ENCODE data around the gene GANAB. TPM values are rescaled to one million over a fixed set of nuclear protein-coding genes. Genes with fewer than 3 reads are reported as not detected.

GANAB gene
- total and polyA plus RNA-seq, 8 donors: 88.1 to 210 (median 141) TPM

DNA sequence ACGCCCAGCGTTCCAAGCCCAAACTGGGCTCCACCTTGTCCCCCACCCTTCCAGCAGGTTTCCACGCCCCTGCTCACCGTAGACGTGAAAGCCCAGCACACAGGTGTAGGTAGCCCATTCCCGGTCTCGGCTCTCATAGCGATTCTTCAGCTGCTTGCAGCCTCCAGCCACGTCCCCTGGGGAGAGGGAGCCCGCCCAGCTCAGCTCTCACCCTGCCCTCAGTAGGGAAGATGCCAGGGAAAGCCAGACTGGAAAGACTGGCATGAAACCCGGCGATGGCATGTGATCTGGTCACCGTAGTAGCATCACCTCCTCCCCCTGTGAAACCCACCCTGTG, 43.4 kb downstream of the GANAB start:
- no peak for FAIRE-seq
- DNase-seq: no peak
- intact Hi-C loops (cut with DNase I): no loop called here
- Histone ChIP-seq H3K9me3 (no peaks in the 10 kb centered on the region), H3K4me3 (peak overlapping the region in 1 of 4 donors; percentile 96), H3K27ac (peak overlapping the region in 1 of 4 donors; percentile 93), H3K27me3 (no peaks in the 10 kb centered on the region), H3K36me3 (peaks cover 0 to 11% (median 4%) of the 10 kb centered on the region in 3 donors), H3K4me1 (peaks cover 0 to 14% (median 11%) of the 10 kb centered on the region in 3 donors)
- TF ChIP-seq, protein P1, sequence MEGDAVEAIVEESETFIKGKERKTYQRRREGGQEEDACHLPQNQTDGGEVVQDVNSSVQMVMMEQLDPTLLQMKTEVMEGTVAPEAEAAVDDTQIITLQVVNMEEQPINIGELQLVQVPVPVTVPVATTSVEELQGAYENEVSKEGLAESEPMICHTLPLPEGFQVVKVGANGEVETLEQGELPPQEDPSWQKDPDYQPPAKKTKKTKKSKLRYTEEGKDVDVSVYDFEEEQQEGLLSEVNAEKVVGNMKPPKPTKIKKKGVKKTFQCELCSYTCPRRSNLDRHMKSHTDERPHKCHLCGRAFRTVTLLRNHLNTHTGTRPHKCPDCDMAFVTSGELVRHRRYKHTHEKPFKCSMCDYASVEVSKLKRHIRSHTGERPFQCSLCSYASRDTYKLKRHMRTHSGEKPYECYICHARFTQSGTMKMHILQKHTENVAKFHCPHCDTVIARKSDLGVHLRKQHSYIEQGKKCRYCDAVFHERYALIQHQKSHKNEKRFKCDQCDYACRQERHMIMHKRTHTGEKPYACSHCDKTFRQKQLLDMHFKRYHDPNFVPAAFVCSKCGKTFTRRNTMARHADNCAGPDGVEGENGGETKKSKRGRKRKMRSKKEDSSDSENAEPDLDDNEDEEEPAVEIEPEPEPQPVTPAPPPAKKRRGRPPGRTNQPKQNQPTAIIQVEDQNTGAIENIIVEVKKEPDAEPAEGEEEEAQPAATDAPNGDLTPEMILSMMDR (IDR thresholded peaks at IDR 0.05): no peak
- ATAC-seq: no peak
- WGBS, 2 donors: 82 to 89% methylated on average over 13 of the region's 13 CpGs

DNA sequence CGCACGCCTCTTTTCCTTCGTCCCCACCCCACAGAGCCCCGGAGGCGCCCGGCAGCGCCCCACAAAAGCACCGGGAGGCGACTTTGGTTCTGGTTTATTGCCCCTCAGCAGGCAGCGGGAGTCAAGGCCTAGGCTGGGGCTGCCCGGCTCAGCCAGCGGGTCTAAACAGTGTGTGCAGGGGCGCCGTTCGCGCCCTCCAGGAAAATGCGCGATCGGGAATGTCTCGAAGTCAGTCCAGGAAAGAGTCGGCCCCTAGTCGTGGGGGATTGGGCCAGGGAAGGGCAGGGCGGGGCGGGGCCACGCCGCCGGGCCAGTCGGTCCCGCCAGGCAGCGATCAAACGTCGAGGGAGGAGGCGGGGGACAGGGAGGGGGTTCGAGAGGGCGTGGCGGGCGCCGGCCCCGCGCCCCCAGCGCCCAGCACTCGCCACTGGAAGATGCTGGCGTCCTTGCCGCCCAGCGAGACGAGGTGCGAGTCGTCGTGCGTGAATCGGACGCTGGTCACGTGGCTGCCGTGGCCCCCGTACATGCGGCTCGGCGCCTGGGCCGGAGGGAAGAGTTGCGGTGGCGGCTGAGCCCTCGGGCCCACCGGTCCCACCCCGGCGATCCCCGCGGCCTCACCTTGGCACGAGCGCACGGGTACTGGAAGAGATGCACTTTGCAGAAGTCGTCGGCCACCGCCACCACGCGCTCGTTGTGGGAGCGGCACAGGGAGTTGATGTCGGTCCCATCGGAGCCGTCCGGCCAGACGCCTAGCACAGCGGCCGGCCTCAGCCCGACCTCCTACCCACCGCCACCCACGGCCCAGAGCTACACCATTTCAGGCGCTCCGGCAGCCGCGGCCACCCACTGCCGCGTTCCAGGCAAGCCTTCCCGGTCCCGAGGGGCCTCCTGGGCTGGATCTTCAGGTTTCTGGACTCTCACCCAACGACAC, 44.0 kb downstream of the GANAB start:
- peak overlapping the region; percentile 74 to 94 (median 88) for H3K27ac ChIP-seq
- DNase-seq (peak; percentile 66 to 91 (median 76)), FAIRE-seq (no peak), ATAC-seq (peak; percentile 29 to 72 (median 64))
- no peaks in the 10 kb centered on the region for H3K9me3 ChIP-seq
- 9 to 10% methylated on average over 67 to 96 of the region's 96 CpGs for WGBS, 2 donors
- peaks cover 0 to 17% (median 10%) of the 10 kb centered on the region in 3 donors for H3K36me3 ChIP-seq
- peaks cover 0 to 14% (median 11%) of the 10 kb centered on the region in 3 donors for H3K4me1 ChIP-seq
- H3K27me3 ChIP-seq: no peaks in the 10 kb centered on the region
- intact Hi-C loops (cut with DNase I): no loop called here
- H3K4me3 ChIP-seq: peak overlapping the region; percentile 84 to 96 (median 90)
- TF ChIP-seq, protein P1 (IDR thresholded peaks at IDR 0.05): no peak

DNA sequence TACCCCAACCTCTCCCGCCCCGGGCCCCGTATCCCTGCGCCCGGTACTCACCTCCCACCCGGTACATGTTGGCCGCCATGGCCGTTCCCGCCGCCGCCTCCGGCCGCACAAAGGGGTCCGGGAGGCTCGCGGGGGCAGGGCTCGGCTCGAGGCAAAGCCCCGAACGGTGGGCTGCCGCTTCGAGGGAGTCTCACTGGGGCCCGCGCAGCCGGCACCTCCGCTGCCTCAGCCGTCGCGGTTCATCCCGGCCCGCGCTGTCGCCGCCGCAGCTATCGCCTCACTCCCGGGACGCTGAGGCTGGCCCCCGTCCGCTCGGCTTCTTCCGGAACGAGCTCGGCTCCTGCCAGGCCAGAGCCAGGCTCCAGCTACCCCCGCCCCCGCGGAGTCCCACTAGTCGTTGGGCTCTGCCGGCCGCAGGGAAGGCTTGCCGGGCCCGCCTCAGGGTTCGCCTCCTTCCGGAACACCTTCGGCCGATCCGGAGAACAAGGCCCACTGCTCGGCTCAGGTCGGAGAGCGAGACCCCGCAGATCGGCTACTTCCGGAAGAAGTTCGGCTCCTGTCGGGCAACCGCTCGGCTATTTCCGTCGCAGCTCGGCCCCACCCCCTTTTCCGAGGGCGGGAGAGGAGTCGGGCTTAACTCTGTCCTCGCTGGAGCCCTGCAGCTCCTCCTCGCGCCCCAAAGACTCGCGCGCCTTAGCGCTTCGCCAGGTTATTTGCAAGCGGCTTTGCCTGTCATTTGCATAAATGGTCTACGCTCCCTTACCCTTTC, 44.9 kb downstream of the GANAB start, which contains the start of gene MTA2:
TSS of gene MTA2 (minus strand) at position 494 of the 769 bp plus-strand sequence. CDS start at position 79, 415 bp downstream.
- FAIRE-seq: peak; percentile 34
- Histone ChIP-seq H3K4me3 (peak within 1 kb of the TSS; percentile 84 to 96 (median 90)), H3K27me3 (no peaks in the 10 kb centered on the region), H3K9me3 (no peaks in the 10 kb centered on the region), H3K4me1 (peaks cover 0 to 14% (median 11%) of the 10 kb centered on the region in 3 donors), H3K27ac (peak within 1 kb of the TSS; percentile 74 to 94 (median 88)), H3K36me3 (peaks cover 0 to 26% (median 13%) of the 10 kb centered on the region in 3 donors)
- TF ChIP-seq, protein P1 (IDR thresholded peaks at IDR 0.05): no peak
- ATAC-seq: peak; percentile 90 to 94 (median 90)
- DNase-seq: peak; percentile 97 to 100 (median 98)
- 0% methylated on average over 78 to 83 of the region's 83 CpGs for WGBS, 2 donors
- intact Hi-C loops (cut with DNase I): no loop called here

DNA sequence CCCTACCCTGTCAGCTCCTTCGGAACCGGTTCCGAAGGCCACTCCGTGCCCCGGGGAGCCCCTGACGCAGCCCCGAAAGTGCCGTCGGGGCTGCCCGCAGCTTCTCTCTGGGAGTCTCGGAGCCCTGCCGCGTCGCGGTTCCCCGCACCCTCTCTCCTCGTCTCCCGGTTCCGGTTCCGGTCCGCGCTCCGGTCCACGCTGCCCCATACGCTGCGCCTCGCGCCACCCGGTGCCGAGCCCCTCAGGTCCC, 45.4 kb downstream of the GANAB start:
- intact Hi-C loops (cut with DNase I): no loop called here
- Histone ChIP-seq H3K27ac (peak overlapping the region; percentile 74 to 94 (median 88)), H3K4me1 (peaks cover 0 to 14% (median 11%) of the 10 kb centered on the region in 3 donors), H3K9me3 (no peaks in the 10 kb centered on the region), H3K36me3 (peaks cover 0 to 25% (median 18%) of the 10 kb centered on the region in 3 donors), H3K4me3 (peak overlapping the region; percentile 84 to 96 (median 90)), H3K27me3 (no peaks in the 10 kb centered on the region)
- ATAC-seq (peak; percentile 10 to 37 (median 28)), DNase-seq (peak in 2 of 6 donors; percentile 52 to 77), FAIRE-seq (no peak)
- 0 to 1% methylated on average over 30 of the region's 30 CpGs for WGBS, 2 donors
- TF ChIP-seq, protein P1 (IDR thresholded peaks at IDR 0.05): no peak

Measured in pancreas (tissue), 10 donors.